CD4-positive, alpha-beta T cell treated with Interleukin-15 for 1 hour (primary cell): ENCODE data around the gene ATXN10.
"Not testable (repeated sequence)": the region's sequence is repeated elsewhere in the genome, so short reads cannot be mapped to it uniquely, and the experiment has no call there.

Experiments used
- DNase-seq: peaks from one replicate; pipeline ENCODE4 v3.0.0-alpha.2; 2020

The ATXN10 gene

DNA sequence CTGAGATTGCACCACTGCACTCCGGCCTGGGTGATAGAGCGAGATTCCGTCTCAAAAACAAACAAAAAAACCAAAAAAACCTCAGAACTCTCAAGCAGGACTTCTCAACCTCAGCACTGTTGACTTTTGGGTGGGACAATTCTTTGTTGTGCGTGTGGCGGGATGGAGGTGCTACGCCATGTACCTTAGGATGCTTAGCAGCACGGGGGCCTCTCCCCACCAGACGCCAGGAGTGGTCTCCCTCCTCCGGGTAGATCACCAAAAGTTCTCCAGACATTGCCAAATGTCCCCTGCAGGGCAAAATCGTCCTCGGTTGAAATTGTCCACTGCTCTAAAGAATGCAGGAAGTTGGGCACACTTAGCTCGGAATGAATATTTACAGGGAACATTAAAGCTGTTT lies 26.9 kb upstream of the ATXN10 start:
- DNase-seq, result no peak

DNA sequence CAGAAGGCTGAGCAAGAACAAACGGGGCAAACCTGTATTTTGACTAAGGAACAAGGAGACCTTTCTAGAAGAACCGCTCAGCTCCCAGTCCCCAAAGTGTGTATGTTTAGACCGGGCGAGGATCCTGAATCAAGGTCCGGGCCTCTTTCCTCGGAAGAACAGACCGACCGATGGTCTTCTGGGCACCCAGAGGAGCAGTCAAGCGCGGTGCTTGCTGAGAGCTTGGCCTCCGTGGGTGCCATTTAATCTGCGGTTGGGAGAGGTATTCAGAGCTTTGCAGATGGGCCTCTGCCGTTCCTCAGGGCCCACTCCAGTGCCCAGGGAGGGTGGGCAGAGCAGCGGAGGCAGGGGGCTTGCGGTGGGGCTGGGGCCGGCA lies 26.5 kb upstream of the ATXN10 start:
- DNase-seq, result no peak

DNA sequence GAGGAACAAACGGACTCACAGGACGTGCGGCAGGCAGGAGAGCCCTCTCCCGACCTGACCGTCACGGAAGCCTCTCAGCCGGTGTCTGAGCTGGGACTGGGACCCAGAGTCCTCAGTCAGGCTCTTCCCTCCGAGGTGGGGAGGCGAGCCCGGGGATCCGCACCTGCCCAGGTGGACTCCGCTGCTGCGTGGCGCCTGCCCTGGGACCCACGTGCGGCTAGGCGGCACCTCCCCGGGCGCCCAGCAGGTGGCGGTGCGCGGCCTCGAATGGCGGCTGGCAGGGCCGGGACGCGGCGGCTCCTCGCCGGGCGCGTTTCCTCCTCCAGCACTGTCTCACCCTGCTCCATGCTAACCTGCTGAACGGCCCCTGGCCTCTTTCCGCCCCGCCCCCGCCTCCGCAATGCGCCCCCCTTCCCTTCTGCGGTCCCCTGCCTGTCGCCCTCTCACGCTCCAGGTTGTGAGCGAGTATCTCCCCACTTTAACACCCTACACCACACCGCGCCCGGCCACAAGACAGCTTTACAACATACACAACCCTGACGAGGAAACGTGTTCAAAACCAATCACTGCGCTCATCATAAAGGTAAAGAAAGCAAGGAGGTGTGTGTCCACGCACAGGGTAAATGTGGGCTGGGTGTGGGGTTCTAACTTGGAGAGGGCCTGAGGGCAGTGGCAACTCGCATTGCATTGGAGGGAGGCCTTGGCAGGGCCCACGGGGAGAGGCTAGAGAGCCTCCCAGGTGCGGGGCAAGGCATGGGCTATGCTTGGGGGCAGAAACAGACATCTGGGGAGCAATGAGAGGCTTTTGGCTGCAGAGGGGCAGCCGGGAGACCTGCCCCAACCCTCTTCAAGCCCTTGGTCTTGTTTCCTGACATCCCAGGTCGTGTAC lies 25.9 kb upstream of the ATXN10 start:
- DNase-seq, result peak; percentile 66

DNA sequence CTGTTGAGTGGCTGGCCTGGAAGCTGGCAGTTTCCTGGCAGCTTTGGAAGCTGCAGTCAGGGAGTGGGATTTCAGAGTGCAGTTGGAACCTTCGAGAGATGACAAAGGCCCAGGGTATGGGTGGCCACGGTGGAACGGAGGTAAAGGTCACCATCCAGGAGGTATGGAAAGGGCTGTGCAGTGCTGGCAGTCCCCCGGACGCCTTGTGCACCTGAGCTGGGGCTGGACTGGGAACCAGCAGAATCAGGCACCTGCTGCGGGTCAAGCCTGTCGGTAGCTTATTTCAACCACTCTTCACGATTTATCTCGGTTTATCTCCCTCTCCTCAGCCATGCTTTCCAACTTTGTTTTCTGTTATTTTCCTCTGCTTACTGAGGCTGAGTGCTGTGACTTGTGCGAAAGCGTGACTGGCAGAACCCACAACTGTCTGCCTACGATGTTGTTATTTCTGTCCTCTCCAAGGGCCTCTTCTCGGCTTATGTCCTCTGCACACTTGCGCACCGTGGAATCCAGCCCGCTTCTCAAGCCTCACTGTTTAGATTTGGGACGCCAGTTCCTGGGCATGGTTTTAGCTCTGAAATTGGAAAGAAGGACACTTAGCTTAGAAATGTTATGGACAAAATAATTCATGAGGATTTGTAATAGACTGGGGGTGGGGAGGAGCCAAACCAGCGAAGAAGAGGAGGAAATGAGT lies 24.0 kb upstream of the ATXN10 start:
- DNase-seq, result no peak

DNA sequence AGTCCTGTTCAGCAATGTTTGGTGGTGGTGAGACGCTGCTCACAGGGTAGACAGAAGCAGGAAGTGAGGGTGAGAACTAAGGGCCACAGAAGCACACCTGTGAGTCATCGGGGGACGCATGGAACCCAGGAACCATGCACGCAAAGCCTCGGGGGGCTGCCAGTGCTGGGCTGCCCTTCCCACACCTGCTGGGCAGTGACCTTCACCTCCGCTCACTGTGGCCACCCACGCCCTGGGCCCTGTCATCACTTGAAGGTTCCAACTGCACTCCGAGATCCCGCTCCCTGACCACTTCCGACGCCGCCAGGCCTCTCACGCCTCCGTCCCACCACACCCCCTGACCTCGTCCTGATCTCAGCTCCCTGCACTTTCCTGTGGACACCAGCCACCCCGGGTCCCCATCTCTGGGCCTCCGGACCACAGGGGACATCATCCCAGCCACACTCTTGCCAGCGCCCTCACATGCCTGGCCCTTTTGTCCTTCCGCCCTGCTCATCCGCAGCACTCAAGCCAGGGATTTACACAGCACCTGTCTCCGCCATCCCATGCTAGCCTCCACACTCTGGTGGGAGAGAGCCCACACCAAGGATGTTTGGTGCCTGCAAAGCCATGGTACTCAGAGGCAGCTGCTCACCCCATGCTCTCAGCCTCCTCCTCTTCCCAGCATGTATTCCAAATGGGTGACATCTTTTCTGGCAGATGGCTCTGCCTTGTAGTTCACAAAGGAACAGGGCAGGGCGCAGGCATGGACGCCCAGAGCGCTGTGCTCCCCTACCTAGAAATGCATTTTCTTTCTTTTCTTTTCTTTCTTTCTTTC lies 23.1 kb upstream of the ATXN10 start:
- DNase-seq, result no peak

DNA sequence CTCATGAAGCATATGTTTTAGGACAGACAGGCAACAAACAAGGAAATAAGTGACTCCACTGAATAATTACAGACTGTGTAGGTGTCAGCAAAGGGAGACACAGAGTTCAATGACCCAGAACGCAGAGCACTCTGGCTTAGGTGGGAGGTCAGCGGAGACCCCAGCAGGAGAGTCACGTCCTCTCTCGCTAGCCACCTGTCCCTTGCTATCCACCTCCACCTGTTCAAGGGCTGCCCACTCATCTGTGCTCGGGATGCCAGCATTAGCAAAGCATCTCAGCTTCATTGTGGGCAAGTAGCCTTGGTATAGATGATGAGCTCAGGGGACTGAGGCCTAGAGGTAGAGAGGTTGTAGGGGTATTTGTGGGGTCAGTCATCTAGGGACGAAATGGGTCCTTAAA lies 21.8 kb upstream of the ATXN10 start:
- DNase-seq, result no peak

DNA sequence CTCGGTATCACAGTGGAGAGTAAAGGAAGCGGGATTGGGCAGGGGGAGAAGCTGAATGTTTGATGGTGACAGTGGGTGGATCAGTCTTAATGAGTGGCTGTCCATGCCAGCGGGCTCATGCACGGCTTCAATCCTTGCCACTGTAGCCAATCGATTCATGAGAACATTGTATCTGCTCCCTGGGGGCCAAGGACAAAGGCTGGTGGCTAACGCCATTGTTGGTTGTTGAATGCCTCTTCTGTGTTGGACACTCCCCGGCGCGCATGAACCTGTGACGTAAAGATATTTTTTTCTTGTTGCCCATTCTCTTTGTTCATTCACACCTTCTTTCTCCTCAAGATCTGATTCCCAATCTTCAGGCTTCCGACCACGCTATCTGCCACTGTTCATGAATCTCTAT lies 20.9 kb upstream of the ATXN10 start:
- DNase-seq, result no peak

DNA sequence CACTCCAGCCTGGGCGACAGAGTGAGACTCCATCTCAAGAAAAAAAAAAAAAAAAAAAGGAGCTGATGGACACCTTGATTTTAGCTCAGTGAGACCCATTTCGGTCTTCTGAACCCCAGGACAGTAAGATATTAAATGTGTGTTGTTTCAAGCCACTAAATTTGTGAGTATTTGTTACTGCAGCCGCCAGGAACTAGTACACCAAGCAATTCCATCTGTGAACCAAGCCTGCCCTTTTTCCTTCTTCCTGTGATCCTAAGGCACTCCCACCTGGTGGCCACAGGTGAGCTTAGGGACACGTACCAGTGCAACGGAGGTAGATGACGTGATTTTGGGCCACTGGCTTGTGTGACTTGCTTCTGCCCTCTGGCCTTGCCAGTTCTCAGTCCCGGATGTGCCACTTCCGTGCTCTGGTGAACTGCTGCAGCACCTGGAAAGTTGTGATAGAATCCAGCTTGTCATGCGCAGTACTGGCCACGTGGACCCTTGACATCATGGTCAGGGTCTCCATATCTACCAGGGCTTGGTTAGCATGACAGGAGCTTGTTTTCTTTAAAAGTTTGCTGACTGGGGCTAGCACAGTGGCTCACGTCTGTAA lies 19.6 kb upstream of the ATXN10 start:
- no peak for DNase-seq

DNA sequence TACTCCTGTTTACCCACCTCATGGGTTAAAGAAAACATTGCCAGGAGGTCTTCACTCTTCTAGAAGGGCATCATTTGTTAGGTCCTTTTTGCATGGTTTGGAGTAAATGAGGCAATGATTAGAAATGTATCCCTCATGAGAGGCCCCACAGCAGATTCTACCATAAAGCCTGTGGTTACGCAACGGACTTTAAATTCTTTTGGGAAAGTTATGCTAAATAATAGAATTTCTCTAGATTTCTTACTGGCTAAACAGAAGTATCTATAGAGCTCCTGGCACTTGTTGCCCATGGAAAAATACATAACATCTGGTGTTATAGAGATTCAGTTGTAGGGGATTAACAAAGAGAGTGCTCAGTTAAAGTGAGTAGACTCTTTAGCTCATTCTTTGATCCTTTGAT lies 15.1 kb upstream of the ATXN10 start:
- no peak for DNase-seq

DNA sequence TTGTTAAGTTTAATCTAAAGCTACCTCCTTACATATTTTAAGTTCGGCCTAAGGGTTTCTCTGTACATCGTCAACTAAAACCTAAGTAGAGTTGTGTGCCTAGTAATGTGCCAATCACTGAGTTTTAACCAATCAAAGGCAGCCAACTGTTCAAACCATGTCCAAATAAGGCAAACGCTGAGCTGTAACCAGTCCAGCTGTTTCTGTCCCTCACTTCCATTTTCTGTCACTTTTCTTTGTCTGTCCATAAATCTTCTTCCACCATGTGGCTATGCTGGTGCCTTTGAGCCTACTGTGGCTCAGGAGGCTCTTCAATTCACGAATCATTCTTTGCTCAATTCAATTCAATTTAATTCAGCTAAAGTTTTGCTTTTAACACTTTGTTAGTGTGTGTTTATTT lies 13.9 kb upstream of the ATXN10 start:
- DNase-seq, result no peak

DNA sequence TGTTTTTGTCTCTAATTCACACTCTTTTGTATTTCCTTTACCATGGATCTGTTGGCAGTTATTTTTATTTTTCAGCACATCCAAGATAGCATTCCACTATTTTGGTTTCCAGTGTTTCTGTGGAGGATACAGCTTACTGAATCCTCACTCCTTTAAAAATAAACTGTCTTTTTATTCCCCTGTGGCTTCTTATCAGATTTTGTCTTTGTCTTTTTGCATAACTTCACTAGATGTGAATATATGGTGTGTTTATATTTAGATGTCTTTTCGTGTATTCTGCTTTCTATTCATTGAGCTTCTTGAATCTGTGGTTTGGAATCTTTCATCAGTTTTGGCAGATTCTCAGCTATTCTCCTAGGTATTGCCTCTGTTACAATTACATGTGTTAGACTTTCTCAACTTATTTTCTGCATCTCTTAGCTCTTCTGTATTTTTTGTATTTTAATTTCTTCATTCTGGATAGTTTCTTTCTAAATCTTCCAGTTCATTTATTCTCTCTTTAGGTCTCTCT lies 7.4 kb upstream of the ATXN10 start:
- DNase-seq, result no peak

DNA sequence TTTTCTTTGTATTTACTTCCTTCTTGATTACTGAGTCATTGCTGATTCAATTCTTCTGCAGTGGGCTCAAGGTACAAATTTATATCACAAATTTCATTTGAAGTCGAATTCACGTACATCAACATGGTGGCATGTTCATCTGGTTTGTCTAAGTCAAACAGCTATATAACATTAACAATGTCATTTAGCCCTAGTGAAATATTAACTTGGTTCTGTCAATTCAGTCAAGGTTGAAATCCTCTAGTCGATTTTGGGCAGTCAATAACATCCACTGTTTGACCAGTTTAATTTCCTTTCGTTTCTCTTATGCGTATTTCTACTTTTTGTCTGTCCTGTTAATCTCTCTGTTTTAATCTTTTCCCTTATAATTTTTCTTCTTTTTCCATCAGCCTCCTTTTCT lies 4.1 kb upstream of the ATXN10 start:
- DNase-seq, result no peak

DNA sequence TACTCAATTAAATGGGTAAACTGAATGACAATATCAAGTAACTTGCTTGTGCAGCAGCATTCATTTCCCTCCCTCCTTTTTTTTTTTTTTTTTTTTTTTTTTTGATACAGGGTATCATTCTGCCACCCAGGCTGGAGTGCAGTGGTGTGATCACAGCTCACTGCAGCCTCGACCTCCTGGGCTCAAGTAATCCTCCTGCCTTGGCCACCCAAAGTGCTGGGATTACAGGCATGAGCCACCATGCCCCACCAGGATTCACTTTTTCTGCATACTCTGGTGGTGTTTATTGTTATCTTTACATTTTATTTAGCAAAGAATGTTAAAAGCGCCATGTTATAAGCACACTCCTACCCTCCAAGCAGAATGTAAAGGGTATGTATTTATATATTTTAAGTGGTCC lies 1.3 kb upstream of the ATXN10 start:
- DNase-seq, result not testable (repeated sequence)

DNA sequence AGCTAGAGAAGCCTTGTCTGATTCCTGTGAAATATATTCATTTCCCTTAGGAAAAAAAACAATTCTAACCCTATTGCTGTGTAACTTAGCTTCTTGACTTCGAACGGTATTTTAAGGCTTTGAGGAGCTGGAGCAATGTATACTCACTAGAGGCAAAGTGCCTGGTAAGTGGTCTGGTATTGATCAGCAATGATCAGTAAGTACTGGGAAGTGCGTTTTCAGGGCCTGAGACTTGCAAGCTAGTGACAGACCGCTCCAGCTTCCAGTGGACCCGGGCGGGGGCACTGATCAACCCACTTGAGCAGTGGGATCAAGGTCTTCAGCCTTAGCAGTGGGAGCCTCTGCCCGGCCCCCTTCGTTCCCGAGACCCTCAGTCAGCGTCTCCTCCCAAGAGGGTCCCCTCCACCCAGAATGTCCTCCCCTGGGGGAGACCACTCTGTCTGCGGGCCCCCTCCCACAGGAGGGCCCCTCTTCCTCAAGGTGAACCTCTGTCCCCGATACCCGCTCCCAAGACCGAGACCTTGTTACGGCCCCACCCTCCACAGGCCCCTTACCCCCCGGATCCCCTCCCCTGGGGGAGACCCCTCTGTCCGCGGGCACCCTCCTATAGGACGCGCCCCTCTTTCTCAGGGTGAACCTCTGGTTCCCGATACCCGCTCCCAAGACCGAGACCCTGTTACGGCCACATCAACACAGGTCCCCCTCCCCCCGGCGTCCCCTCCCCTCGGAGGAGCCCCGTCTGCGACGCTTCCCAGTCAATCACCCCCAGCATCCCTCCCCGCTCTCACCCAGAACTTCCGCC lies 452 bp upstream of the ATXN10 start:
- DNase-seq, result no peak

DNA sequence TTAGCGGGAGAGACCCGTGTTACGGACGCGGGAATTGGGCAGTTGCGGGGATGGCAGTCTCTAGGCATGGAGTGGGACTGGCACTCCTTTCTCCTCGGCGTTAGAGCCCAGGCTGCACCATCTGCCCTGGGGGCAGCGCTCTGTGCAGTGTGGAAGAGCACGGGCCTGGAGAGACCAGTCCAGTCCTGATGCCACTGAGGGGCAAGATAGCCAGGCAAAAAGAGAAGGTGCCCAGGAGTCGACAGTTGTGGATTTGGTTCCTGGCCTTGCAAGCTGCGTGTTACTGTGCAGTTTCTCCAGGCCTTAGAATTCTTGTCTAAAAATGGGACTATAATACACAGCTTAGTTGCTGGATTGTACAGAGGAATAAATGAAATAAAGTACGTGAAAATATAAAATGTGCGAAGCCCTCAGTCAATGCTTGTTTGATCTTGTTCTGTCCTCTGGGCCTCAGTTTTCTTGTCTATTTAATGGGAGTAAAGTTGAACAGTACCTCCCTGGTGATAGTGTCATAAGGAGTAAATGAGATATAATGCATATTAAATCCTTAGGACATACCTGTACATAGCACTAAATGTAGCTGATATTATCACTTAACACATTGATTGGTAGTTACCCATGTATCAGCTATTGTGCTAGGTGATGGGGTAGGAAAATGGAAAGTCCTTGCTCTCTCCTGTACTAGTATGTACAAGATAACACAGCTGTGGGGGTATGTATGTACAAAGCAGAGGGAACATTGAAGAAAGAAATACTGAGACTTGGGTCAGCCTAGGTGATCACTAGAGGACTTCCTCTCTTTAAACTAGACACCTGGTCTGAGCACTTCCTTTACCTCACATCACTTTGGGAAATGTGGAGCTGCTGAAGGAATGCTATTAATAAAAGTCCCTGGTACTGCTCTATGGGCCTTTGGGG lies 1.2 kb downstream of the ATXN10 start:
- DNase-seq, result no peak

DNA sequence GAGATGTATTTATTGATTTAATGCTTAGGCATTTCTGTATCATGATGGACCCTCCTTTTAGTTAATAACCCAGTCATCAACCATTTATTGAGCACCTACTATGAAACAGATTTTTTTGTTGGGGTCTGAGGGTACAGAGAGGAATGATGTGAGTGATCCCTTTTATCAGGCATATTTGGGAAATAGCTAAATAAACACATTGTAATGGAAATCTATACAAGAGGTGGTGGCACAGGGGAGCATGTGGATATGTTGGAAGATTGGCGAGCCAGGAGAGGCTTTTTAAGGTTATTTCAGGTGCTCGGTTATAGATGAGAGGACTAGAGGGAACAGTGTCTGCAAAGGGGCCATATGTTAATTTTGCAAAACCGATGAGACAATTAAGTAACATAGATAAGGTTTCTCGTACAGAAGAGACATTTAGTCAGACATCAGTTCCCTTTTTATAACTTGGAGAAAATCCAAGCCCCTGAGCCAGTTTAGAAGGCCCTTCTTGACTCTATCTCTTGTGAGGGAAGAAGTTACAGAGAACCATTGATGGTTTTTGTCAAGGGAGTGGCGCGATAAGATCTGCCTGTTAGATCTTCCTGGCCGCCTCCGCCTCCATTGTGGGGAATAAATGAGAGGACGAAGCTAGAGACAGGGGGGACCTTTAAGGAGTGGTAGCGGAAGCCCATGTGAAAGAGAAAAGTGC lies 2.0 kb downstream of the ATXN10 start:
- no peak for DNase-seq

DNA sequence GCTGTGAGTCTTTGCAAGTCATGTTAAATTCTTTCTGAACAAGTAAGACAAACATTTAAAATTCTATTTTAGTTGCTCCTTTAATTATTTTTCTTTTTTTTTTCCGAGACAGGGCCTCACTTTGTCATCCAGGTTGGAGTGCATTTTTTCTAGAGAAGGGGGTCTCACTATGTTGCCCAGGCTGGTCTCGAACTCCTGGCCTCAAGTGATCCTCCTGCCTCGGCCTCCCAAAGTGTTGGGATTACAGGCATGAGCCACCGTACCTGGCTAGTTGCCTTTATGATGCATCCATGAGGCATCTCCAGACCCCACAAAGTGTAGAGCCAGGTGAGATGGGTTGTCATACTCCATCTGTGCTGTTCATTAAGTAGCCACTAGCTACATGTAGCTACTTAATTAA lies 4.4 kb downstream of the ATXN10 start:
- no peak for DNase-seq

DNA sequence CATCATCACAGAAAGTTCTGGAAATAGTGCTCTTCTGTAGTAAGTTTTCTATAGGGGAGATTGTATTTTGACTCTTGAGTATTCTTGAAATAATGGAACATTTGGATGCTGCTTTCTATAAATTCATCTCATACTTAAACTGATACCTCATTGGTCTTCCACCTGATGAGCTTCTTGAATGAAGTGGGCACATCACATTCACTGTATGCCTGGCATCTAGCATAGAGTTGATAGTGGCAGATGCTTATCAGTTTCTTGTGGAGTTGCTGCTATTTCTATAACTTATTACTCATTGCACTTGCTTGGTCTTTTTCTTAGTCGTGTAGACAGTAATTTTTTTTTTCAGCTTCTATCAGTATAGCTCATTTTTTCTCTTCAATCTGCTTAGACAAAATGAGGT lies 5.4 kb downstream of the ATXN10 start:
- DNase-seq, result no peak

DNA sequence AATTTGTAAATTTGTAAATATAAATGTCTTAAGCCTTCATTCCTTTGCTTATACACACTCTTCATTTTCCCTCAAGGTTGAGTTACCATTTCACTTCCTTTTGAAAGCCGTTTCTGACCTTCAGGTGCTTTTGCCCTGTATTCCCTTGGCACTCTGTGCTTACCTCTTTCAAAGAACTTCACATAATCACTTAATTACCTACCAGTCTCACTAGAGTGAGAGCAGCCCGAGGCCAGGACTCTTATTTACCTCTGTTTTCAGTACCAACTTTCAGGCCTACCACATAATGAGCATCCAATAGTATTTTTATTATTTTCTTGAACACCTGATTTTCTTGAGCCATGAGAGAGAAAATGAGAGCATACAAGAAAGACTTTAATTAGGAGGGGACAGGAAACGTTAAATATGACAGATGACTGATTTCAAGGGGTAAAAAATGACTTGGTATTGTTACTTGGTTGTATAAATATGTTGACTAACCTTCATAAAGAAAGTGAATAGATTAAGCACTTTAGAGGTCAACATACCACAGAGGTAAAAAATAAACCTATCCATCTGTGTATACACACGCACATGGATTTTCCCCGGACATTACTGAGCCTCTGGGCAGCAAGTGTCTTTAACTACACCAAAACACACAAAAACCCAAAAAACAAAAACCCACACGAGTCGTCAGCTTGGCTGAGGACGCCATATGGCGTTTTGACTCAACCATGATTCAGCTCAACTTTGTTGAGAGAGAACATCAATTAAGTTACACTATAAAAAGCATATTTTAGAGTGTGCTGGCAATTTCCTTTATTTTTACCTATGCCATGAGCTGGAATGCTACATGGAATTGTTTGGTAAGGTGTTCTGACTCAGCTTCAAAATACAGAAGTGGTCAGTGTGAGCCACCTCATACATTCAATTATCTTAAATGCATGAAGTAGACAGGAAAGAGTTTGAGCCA lies 7.6 kb downstream of the ATXN10 start:
- no peak for DNase-seq
